Measurements from ENCODE around the gene HOXB13.
A peak's percentile ranks its signal among the peaks of the same experiment; 100 is the strongest.
"Not testable (repeated sequence)": the region's sequence is repeated elsewhere in the genome, so short reads cannot be mapped to it uniquely, and the experiment has no call there.

The HOXB13 gene

GRCh38 chr17:48726114-48726915 lies 2.2 kb downstream of the HOXB13 start:
- no peak for DNase-seq (ENCODE audit: low spot score)

- DNase-seq (ENCODE audit: low spot score), result no peak
These were observed 3.1 kb downstream of the HOXB13 start for GRCh38 chr17:48725288-48726064.

GRCh38 chr17:48725004-48725287 lies 3.6 kb downstream of the HOXB13 start:
- no peak for DNase-seq (ENCODE audit: low spot score)

GRCh38 chr17:48724251-48725003 lies 4.1 kb downstream of the HOXB13 start:
- DNase-seq (ENCODE audit: low spot score), result peak; percentile 70

GRCh38 chr17:48723423-48724250 lies 4.9 kb downstream of the HOXB13 start:
- no peak for DNase-seq (ENCODE audit: low spot score)

- DNase-seq (ENCODE audit: low spot score), result no peak
These were observed 5.6 kb downstream of the HOXB13 start, which contains the start of gene PRAC2 for GRCh38 chr17:48722915-48723422. Gene PRAC2, plus strand, starts transcription at chr17:48723185. Its CDS starts 1,226 bp downstream, at chr17:48724411.

- DNase-seq (ENCODE audit: low spot score), result no peak
These were observed 6.2 kb downstream of the HOXB13 start, which contains the start of gene PRAC1 for GRCh38 chr17:48722201-48722907. Gene PRAC1, minus strand, starts transcription at chr17:48722518. Its CDS starts 126 bp downstream, at chr17:48722392.

GRCh38 chr17:48721009-48721402 lies 7.5 kb downstream of the HOXB13 start:
- no peak for DNase-seq (ENCODE audit: low spot score)

GRCh38 chr17:48720266-48721008 lies 8.1 kb downstream of the HOXB13 start:
- DNase-seq (ENCODE audit: low spot score), result no peak

- no peak for DNase-seq (ENCODE audit: low spot score)
These were observed 8.8 kb downstream of the HOXB13 start for GRCh38 chr17:48719642-48720265.

- DNase-seq (ENCODE audit: low spot score), result no peak
These were observed 9.5 kb downstream of the HOXB13 start for GRCh38 chr17:48718761-48719641.

- no peak for DNase-seq (ENCODE audit: low spot score)
These were observed 10.3 kb downstream of the HOXB13 start for GRCh38 chr17:48718227-48718760.

GRCh38 chr17:48717367-48718226 lies 11.0 kb downstream of the HOXB13 start:
- DNase-seq (ENCODE audit: low spot score), result no peak

- DNase-seq (ENCODE audit: low spot score), result not testable (repeated sequence)
These were observed 12.0 kb downstream of the HOXB13 start for GRCh38 chr17:48716549-48716948.

- DNase-seq (ENCODE audit: low spot score), result no peak
These were observed 12.8 kb downstream of the HOXB13 start for GRCh38 chr17:48715496-48716399.

- no peak for DNase-seq (ENCODE audit: low spot score)
These were observed 17.4 kb downstream of the HOXB13 start for GRCh38 chr17:48711128-48711527.
